GM19438 (cell line): Measurements from ENCODE around the gene PLEKHM3.
"Not testable (repeated sequence)": the region's sequence is repeated elsewhere in the genome, so short reads cannot be mapped to it uniquely, and the experiment has no call there.

Experiments used
- ATAC-seq: cut with Tn5 transposase; IDR thresholded peaks from one replicate; pipeline ENCODE4 v1.9.1; 2021; ENCODE audit warnings: low read depth; ENCODE audit not compliant: unreplicated experiment

Gene PLEKHM3

DNA sequence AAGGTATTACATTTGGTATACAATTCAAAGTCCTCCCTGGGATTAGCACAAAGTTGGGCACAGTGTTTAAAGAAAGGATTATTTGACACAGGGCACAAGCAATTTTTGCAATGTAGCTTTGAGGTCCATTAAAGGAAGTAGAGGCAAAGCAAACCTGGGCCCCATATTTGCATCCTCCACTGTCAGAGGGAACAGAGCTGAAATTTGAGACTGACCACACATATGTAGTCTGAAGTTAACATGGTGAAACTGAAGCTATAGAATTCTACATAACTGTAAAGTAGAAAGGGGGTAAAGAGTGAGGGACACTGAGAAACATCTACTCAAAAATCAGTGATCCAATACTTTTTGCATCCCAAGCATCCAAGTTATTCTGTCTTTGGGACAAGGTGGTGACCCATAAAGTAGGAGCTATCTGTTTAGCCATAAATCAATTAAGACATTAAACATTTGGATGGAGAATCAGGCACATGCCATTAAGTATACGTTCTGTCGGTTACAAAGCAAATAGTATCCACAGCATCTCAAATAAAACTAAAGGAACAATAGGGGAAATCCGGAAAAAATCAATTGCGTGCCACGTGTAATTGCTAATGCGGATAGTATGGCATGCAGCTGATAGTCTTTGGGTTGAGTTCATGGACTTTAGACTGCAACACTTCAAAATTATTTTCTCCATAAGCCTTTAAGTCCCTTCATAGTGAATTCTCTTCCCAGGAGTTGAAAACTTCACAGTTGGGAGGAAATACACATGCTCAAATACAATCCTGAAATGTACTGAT, 72.6 kb downstream of the PLEKHM3 start:
- ATAC-seq = no peak

DNA sequence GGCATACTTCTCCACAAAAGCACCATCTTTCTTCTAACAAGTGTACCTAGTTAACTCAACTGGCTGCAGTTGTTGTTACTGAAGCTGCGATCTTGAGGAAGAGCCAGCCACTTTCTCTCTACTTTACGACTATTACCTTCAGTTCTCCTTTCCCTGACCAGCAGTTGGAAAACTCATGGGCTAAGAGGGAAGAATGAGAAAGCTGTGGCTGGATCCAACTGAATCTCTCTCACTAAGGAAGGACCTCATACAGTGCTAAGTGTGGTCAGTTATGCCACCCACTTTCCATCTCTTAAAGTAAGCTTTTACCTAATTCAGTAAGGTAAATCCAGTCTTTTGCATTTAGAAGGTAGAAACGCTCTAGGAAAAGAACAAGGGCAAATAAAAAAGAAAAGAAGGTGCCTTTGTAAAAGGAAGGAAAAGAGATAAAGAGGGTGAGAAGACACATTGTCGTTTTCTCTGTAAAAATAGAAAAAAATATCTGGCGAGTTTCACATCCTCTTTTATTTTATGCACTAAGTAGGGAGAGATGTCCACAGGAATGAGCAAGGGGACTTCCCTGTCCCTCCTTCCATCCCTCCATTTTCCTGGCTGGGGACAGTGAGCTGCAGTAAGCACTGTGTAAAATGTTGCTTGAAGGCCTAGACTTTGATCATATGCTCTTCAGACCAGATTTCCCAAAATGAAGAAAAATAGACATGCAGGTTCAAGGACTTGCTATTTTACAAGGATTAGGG, 73.4 kb downstream of the PLEKHM3 start:
- ATAC-seq = no peak

- ATAC-seq = no peak
These were observed 74.6 kb downstream of the PLEKHM3 start for GRCh38 chr2:207950761-207951114.

- ATAC-seq = no peak
These were observed 75.1 kb downstream of the PLEKHM3 start for GRCh38 chr2:207950063-207950760.

- ATAC-seq = not testable (repeated sequence)
These were observed 76.1 kb downstream of the PLEKHM3 start for GRCh38 chr2:207949245-207949644.

DNA sequence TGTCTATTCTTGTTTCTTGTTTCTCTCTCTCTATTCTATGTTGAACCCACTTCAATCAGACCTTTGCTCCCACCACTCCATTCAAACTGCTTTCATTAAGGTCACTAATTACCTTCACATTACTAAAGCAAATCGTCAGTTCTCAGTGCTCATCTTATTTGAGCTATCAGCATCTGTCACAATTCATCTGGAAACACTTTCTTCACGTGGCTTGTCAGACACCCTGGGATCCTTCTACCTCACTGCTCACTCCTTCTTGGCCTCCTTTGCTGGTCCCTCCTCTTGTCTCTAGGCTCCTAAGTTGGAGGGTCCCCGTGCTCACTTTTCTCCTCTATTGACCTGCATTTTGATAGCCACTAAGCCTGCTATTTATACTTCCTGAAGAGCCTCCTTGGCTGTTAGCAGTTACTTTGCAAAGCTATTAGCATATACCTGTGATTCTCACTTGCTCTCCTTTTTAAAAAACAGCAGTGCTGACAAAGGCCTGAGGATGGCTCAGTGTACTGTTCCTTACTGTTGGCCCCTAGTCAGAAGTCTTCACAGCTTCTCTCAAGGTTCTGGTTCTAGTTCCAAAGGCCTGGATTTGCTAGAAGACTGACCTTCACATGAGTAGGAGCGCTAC, 80.2 kb downstream of the PLEKHM3 start:
- ATAC-seq = no peak

DNA sequence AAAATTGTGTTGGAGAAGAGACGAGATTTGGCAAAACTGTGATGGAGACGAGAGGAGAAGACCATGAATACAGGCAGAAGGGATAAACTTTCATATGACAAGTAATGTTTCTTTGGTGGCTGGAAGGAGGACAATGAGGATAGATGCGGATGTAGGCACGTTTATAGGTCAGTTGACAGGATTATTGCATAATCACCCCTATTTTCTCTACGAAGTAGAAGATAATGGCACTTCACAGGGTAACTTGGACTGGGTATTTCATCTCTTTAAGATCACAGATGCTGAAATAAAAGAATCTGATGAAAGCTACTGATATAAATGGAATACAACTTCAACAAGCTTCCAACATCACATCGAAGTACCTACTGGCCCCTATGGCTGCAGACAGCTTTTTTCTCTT, 81.0 kb downstream of the PLEKHM3 start:
- ATAC-seq = no peak

DNA sequence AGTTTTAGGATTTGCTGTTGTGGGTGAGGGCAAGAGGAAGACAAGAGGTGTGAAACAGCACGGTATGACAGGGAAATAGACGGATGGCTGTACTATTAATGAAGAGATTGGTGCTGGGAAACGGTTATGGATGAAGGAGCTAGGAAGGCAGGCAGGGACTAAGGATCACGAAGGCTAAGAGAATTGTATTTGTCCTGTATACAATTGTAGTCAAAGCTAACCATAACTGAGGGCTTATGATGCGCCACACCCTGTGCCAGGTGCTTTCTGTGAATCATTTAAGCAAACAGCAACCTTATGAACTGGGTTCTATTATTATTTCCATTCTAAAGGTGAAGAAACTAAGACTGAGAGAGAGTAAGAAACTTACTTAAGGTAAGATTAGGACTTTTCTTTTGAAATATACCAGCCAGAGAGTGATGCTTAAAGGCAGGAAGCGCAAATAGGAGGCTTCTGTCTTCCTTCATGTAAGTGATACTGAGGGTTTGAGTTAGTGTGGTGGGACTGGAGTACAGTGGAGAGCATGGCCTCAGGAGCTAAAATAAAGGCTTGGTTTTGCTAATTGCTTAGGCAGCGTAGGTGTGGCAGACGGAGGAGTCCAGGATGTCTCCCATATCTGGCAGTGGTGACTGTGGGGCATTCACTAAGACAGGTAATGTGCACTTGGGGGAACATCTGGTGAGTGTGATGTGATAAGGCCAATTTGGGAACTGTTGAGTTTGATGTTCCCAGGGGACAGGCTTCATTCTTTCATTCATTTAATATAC, 85.8 kb downstream of the PLEKHM3 start:
- ATAC-seq = no peak

DNA sequence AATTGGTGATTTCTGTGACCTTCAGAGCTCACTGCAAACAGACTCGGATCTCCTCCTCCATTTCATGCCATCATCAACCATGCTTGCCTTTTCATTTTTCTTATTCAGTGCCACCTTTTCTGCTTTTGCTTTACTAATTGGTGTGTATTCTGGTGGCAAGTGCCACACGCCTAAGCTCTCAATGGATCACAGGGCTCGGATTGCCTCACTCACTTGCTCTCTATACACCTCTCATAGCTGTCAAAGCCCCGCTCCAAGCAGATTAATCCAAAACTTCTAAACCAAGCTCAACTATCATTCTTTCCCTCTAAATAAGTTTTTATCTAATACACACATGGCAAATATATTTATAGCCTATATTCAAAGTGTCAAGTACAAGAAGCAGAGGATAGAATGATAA, 86.4 kb downstream of the PLEKHM3 start:
- ATAC-seq = no peak

DNA sequence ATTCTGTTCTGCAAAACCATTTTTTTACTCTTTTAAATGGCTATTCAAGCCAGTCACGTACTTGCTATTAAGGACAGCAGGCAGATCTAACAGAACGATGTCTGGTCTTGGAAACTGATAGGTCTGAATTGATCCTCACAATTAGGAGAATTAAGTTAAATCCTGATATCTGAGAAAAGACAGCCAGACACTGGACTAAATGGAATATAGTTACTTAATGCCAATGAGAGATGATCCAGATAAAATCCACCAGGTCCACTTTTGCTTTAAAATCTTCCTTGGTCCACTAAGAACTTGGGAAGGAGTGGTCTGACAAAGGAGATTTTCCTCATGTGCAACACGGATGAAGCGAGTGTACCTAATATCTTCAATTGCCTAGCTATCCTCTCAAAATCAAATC, 86.9 kb downstream of the PLEKHM3 start:
- no peak for ATAC-seq

DNA sequence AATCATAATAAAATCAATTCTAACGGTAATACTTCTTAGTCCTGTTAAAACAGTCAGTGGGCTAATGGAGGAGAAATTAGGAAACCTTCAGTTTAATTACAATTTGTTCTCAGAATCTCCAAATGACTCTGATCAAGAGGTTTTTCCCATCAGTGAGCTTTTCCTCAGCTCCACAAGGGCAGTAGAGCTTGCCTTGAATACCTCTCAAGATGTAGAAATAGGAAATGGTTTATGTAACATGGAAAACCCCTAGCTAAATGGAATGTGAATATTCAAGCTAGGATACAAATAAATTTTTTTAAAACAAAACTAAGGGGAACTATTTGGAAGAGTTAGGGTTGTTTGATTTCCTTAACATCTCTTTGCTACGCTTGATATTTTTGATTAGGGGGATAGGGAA, 87.5 kb downstream of the PLEKHM3 start:
- ATAC-seq = no peak

- no peak for ATAC-seq
These were observed 88.1 kb downstream of the PLEKHM3 start for GRCh38 chr2:207937253-207937652.

DNA sequence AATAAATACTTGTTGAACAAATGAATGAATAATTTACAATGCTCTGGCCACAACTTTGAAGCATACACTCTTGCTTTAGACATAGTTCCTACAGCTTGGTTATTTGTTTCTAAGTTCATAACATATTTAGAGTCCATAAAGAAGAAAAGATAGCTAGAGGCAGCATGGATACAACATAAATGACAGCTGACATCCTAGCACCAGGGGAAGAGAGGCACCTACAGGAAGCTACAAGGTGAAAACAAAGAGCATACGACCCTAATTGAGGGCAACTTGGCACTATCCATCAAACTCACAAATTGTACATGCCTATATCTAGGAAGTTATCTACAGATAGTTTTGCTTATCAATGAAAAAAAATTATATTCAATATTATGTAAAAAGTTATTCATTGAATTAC, 88.9 kb downstream of the PLEKHM3 start:
- ATAC-seq = no peak

DNA sequence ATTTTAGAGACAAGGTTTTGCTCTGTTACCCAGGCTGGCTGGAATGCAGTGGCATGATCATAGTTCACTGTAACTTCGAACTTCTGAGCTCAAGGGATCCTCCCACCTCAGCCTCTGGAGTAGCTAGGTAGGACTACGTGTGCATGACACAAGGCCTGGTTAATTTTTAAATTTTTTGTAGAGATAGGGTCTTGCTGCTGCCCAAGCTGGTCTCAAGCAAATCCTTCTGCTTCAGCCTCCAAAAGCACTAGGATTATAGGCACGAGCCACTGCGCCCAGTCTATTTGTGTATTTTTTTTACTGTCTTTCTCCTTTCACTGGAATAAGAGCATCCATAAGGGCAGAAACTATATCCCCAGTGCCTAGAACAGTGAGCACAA, 89.3 kb downstream of the PLEKHM3 start:
- ATAC-seq = no peak

DNA sequence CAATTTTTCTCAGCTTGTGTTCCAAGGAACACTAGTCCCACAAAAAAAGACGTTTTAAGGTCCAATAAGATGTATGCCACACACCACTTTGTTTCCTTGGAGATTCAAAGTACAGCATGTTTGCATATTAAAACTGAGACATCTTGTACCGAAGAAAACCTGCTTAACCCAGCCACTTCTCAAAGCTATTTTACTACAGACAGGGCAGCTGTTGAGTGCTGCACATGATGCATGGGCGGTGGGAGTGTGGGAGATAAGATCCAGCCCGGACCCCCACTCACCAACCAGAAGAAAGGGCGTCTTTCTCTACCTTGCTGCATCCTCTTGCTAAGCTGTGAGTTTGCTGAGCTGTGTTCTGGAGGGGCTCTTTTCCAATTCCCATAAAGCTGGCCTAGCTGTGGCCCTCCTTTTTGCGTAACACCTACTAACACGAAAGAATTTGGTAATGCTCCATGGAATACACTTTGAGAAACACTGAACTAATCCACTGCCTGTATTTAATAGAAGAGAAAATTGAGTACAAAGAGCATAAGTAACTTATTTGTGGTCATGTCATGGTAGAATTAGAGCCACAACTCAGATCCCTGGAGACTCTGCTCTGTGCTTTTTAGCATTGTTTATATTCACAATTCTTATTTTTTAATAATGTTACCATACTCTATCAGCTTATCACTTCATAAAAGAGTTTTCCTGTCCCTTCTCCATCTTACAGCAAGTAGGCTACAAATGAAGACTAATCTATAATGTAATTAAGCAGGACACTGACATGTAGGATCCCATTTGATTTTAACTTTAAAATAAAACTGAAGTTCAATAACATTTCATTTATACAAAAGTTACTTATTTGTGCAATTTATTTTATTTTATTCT, 90.0 kb downstream of the PLEKHM3 start:
- ATAC-seq = no peak

GRCh38 chr2:207934720-207935119, 90.6 kb downstream of the PLEKHM3 start:
- no peak for ATAC-seq

DNA sequence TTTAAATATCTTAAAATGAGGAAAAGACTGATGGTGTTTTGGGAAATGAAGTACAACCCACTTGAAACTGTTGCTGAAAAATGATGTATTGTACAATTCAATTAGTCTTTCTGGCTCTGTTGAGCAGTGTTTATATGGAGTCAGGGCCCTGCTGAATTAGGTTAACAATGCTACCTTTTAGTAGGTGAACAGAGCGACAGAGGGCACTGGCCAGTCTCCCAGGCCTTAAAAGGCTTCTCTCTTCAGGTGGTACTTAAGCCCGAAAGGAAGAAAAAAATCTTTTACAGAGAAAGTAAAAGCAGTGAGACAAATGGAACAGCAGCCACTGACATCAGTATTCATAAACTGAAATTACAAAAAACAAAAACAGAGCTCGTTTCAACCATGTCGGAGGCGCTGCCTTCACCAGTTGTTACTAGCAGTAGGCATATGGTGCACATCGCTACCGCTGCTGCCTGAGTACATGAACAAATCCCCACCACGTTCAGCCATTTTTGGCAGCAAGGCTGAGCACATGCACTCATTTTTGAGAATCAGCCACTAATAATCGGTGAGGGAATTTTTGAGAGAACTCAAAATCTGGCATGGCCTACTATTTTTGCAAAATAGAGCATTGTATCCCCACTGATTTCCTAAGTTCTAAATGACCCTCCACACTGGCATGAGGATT, 91.8 kb downstream of the PLEKHM3 start:
- ATAC-seq = no peak

- no peak for ATAC-seq
These were observed 93.2 kb downstream of the PLEKHM3 start for GRCh38 chr2:207932106-207932505.

GRCh38 chr2:207930747-207931146, 94.6 kb downstream of the PLEKHM3 start:
- no peak for ATAC-seq
